ENCODE data around the gene EPHB1.

GRCh38 chr3:135271177-135272025 lies 476.3 kb downstream of the EPHB1 start:
- TF ChIP-seq CTCF (conservative IDR thresholded peaks at IDR 0.05) (no peak), ZFX (IDR thresholded peaks at IDR 0.05) (no peak)

All from C4-2B (cell line).